Cardiac muscle cell (in vitro differentiated cells and primary cell): ENCODE data around the gene GNA15. TPM values are rescaled to one million over a fixed set of nuclear protein-coding genes. Genes with fewer than 3 reads are reported as not detected.
"Not testable (repeated sequence)": the region's sequence is repeated elsewhere in the genome, so short reads cannot be mapped to it uniquely, and the experiment has no call there.

Source experiments
- DNase-seq, 2 donors: peaks; one replicate each; pipeline versions ENCODE4 v3.0.0 to v3.0.0-alpha.2; 2010 to 2017; ENCODE audit warnings: low read depth in 1 of 2, low spot score in 1 of 2
- H3K27ac ChIP-seq: fragments of 200-600 bp; sonication (generic); 2 replicates; pipeline ENCODE4 v1.5.1; 2016
- H3K27me3 ChIP-seq: fragments of 200-600 bp; sonication (generic); 2 replicates; pipeline ENCODE4 v1.6.0; 2016; ENCODE audit warnings: control low read depth
- H3K36me3 ChIP-seq: fragments of 200-600 bp; sonication (generic); 2 replicates; pipeline ENCODE4 v1.5.1; 2016; ENCODE audit warnings: control low read depth
- H3K4me1 ChIP-seq: fragments of 200-600 bp; sonication (generic); 2 replicates; pipeline ENCODE4 v1.8.1; 2017; ENCODE audit warnings: low read depth, mild to moderate bottlenecking, mixed run types
- H3K4me3 ChIP-seq: fragments of 200-600 bp; sonication (generic); 2 replicates; pipeline ENCODE4 v1.5.1; 2016; ENCODE audit warnings: mild to moderate bottlenecking
- H3K9me3 ChIP-seq: fragments of 200-600 bp; sonication (generic); 2 replicates; pipeline ENCODE4 v1.5.1; 2017; ENCODE audit warnings: low read depth, mild to moderate bottlenecking, control low read depth
- polyA plus RNA-seq: library from polyadenylated mRNA; unstranded; fragments of >200 nt; fragmentation: Nextera tagmentation; extraction: Ambion mirVana; gene quantifications from 2 replicates; pipeline ENCODE4 v1.2.1, GENCODE V29; 2016
- total RNA-seq: library from RNA; depleted of rRNA; stranded (reverse); fragments of >200 nt; gene quantifications from 2 replicates; pipeline ENCODE4 v1.2.3, GENCODE V29; 2016
- TF ChIP-seq, protein P1 (sequence below): IDR thresholded peaks from 2 replicates; pipeline ENCODE4 v1.5.1; 2012; ENCODE audit warnings: low read depth, mild to moderate bottlenecking, low read length

The GNA15 gene
- total and polyA plus RNA-seq, 2 experiments from 2014 or later, result 0.12 TPM; not detected in 1

DNA sequence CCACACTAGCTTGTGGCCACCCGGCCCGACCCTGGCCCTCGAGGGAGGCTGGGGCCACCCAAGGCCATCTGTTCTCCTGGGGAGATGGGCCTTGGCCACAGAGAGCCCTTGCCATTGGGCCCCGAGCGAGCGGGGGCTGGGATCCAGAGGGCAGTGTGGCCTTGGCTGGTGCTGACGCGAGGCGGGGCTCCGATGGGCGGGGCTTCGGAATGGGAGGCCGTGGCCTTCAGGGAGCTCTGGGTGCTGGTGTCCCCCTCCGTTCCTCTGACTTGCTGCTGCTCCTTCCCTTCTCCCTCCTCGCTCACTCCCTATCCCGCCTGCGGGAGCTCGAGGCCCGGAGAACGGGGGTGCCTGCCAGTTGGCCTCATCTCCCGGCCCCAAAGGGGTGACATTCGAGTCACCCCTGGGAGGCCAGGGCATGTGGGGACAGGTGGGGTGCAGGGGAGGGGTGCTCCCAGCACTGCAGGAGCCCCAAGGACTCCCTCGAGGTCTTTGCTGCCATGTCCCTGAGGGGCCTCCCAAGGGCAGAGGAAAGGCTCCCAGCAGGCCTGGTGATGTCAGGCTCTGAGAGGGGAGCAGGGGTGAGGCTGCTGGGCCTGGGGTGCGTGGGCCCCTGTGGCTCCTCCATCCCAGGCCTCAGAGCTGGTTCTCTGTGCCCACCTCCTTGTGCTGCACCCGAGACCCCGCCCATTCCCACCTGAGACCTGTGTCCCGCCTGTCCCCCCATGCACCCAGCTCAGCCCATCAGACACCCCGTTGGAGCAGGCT is 54.1 kb downstream of the GNA15 start:
- Histone ChIP-seq H3K9me3 (no peaks in the 10 kb centered on the region), H3K27me3 (no peaks in the 10 kb centered on the region), H3K4me3 (no peak overlapping the region), H3K27ac (no peak overlapping the region), H3K36me3 (no peaks in the 10 kb centered on the region), H3K4me1 (peaks cover 9% of the 10 kb centered on the region)
- TF ChIP-seq, protein P1, sequence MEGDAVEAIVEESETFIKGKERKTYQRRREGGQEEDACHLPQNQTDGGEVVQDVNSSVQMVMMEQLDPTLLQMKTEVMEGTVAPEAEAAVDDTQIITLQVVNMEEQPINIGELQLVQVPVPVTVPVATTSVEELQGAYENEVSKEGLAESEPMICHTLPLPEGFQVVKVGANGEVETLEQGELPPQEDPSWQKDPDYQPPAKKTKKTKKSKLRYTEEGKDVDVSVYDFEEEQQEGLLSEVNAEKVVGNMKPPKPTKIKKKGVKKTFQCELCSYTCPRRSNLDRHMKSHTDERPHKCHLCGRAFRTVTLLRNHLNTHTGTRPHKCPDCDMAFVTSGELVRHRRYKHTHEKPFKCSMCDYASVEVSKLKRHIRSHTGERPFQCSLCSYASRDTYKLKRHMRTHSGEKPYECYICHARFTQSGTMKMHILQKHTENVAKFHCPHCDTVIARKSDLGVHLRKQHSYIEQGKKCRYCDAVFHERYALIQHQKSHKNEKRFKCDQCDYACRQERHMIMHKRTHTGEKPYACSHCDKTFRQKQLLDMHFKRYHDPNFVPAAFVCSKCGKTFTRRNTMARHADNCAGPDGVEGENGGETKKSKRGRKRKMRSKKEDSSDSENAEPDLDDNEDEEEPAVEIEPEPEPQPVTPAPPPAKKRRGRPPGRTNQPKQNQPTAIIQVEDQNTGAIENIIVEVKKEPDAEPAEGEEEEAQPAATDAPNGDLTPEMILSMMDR, result no peak
- no peak for DNase-seq

DNA sequence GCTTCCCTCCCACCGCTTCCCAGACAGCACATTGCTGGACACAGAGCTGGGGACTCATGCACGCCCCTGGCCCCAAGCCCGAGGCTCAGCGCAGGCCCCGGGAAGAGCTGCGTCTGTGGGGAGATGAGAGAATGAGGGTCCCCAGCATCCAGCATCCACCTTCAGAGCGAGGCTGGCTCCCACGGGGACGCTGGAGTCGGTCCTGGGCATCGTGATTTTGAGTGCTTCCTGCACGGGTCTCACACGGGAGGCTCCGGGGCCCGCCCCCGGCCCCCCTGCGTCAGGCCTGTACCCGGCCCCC is 54.6 kb downstream of the GNA15 start:
- no peak overlapping the region for H3K4me3 ChIP-seq
- DNase-seq, result no peak
- TF ChIP-seq, protein P1, result no peak
- no peaks in the 10 kb centered on the region for H3K27me3 ChIP-seq
- H3K36me3 ChIP-seq, result no peaks in the 10 kb centered on the region
- H3K4me1 ChIP-seq, result peaks cover 9% of the 10 kb centered on the region
- no peaks in the 10 kb centered on the region for H3K9me3 ChIP-seq
- no peak overlapping the region for H3K27ac ChIP-seq

DNA sequence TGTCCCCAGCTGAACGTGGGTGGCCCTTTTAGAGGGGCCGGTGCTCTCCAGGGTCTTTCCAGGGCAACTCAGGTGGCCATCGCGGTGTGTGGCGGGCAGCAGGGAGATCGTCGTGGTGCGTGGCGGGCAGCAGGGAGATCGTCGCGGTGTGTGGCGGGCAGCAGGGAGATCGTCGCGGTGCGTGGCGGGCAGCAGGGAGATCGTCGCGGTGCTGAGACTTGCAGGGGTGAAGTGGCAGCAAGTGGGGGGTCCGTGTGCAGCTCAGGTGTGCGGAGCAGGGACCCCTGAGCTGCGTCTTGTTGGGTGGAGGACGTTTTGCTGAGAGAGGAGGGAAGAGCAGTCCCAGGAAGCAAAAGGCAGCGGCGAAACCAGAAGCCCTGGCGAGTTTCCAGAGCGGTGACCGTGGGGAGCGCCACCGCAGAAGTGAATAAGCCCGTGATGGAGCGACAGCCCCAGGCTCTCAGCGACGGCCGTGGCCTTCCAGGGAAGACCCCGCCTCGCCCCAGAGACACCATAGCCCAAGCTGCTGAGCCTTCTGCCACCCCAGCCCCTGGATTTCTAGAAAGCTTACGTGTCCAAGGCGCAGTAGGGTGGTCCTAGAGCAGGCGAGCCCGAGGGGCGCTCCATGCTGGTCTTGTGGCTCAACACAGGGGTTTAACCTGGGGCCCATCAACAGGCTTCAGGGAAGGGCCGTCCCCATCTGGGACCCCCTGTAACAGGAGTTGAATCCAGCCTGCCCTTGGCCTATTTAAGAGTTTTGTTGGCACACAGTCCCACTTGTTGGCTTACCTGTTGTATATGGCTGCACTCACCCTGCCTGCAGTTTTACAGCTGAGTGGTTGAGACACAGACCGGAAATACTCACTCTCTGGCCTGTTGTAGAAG is 55.3 kb downstream of the GNA15 start:
- no peak for DNase-seq
- Histone ChIP-seq H3K4me3 (no peak overlapping the region), H3K36me3 (no peaks in the 10 kb centered on the region), H3K27me3 (no peaks in the 10 kb centered on the region), H3K9me3 (no peaks in the 10 kb centered on the region), H3K4me1 (peaks cover 9% of the 10 kb centered on the region), H3K27ac (no peak overlapping the region)
- TF ChIP-seq, protein P1, result no peak

DNA sequence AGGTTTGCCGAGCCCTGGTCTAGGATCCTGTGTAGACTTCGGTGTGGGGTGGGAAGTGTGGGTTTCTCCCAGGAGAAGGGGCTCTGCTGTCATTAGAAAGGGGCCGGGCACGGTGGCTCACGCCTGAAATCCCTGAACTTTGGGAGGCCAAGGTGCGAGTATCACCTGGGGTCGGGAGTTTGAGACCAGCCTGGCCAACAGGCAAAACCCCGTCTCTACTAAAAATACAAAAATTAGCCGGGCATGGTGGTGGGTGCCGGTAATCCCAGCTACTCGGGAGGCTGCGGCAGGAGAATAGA is 55.9 kb downstream of the GNA15 start:
- H3K27me3 ChIP-seq, H3K4me3 ChIP-seq, H3K9me3 ChIP-seq, H3K4me1 ChIP-seq, DNase-seq, H3K27ac ChIP-seq, H3K36me3 ChIP-seq: not testable (repeated sequence)

DNA sequence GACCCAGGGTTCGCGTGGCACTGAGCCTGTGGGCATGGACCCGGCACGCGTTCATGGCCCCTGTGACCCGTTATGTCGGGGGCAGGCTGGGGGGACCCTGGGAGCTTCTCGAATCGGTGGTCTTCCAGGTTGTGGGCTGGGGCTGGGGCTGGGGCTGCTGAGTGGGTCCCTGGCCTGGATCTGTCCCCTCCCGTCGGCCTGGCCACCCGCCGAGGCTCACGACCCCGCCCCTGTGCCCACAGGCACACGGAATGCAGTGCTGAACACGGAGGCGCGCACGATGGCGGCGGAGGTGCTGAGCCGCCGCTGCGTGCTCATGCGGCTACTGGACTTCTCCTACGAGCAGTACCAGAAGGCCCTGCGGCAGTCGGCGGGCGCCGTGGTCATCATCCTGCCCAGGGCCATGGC is 56.4 kb downstream of the GNA15 start:
- TF ChIP-seq, protein P1, result no peak
- Histone ChIP-seq H3K27ac (no peak overlapping the region), H3K4me1 (peaks cover 1% of the 10 kb centered on the region), H3K4me3 (no peak overlapping the region), H3K9me3 (no peaks in the 10 kb centered on the region), H3K27me3 (no peaks in the 10 kb centered on the region), H3K36me3 (no peaks in the 10 kb centered on the region)
- DNase-seq, result no peak

DNA sequence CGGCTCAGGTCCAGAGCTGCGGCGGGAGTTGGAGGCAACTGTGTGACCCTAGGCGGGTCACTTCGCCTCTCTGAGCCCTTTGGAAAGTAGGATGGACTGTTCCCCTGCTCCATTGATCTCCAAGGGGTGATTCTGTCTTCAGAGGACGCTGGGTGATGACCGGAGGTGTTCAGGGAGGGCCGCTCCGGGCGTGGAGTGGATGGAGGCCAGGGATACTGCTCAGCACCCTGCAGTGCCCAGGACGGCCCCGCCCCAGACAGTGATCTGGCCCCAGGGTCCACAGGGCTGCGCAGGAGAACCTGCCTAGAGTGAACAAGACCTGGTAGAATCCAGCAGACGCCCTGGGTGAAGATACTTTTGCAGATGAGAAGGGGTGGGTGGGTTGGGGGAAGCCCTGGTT is 56.9 kb downstream of the GNA15 start:
- DNase-seq, result no peak
- H3K4me1 ChIP-seq, result no peaks in the 10 kb centered on the region
- H3K27ac ChIP-seq, result no peak overlapping the region
- no peak overlapping the region for H3K4me3 ChIP-seq
- H3K9me3 ChIP-seq, result no peaks in the 10 kb centered on the region
- no peaks in the 10 kb centered on the region for H3K27me3 ChIP-seq
- TF ChIP-seq, protein P1, result no peak
- no peaks in the 10 kb centered on the region for H3K36me3 ChIP-seq
